Measurements from ENCODE around the gene LRRC1.

GRCh38 chr6:53840027-53840426 lies 45.2 kb downstream of the LRRC1 start:
- TF ChIP-seq CTCF (IDR thresholded peaks at IDR 0.05): no peak
- TF ChIP-seq POLR2A (IDR thresholded peaks at IDR 0.05): no peak
- no peak for TF ChIP-seq EP300 (IDR thresholded peaks at IDR 0.05)
- no peak for TF ChIP-seq POLR2AphosphoS5 (IDR thresholded peaks at IDR 0.05)
